ENCODE data around the gene LYPD1.

LYPD1 gene

DNA sequence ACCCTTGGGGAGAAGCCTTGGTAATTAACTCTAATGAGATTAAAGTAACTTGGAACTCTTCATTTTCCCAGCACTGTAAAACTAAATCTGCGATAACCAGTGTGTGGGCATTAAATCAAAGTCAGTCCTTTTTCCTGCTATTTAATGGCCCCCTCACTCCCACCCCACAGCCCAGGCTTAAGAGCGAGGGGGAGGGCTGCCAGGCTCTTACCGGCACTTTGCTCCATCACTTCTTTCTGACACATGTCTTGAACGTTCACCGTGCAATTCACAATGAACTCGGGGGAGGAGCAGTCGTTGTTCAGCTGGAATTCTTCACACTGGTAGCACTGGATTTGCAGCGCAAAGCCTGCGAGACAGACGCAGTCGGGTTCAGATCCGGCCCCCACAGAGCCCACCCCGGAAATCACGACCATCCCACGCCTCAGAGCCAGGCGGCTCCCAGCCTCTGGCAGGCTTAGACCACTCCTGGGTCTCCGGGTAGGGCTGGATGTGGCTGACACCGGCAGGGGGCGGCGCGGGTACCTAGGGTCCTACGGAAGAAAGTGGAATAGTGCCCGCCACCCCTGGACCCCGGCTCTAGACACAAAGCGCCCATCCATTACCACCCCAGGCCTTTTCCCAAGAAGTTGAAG is 1.7 kb downstream of the LYPD1 start:
- Histone ChIP-seq H3K27ac (ENCODE audit: low read length) (no peak overlapping the region), H3K27me3 (ENCODE audit: control insufficient read depth in 1 of 2, insufficient read depth in 2 of 2, low read length in 2 of 2) (peaks cover 27 to 32% of the 10 kb centered on the region in 2 donors), H3K4me1 (ENCODE audit: control insufficient read depth, insufficient read depth, low read length) (peaks cover 22% of the 10 kb centered on the region), H3K9ac (ENCODE audit: low read length in 2 of 2) (no peak overlapping the region), H3K4me3 (ENCODE audit: low read length in 2 of 2) (peak overlapping the region in 1 of 2 donors; percentile 76), H3K9me3 (ENCODE audit: control insufficient read depth in 2 of 2, low read length in 2 of 2) (no peaks in the 10 kb centered on the region), H3K36me3 (ENCODE audit: control insufficient read depth in 2 of 2, insufficient read depth in 2 of 2, low read length in 2 of 2) (no peaks in the 10 kb centered on the region)

DNA sequence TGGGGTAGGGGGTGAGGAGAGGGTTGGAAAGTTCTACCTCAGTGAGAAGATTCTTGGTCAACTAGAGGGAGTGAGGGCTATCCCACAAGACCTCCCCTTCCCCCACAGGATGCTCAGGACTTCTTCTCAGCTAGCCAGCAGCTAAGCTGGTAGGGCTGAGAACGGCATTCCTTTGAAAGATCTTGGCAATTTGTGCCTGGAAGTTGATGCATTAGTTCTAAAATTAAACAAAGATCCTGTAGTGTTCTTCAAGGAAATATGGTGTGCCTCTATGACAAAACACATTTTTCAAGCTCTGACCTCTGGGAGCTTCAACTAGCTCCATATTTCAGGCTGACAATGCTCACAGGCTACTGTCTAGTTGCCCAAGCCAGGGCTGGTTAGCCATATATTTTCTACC is 2.3 kb downstream of the LYPD1 start:
- Histone ChIP-seq H3K4me1 (ENCODE audit: control insufficient read depth, insufficient read depth, low read length) (peaks cover 22% of the 10 kb centered on the region), H3K4me3 (ENCODE audit: low read length in 2 of 2) (no peak overlapping the region), H3K36me3 (ENCODE audit: control insufficient read depth in 2 of 2, insufficient read depth in 2 of 2, low read length in 2 of 2) (no peaks in the 10 kb centered on the region), H3K9me3 (ENCODE audit: control insufficient read depth in 2 of 2, low read length in 2 of 2) (no peaks in the 10 kb centered on the region), H3K27ac (ENCODE audit: low read length) (no peak overlapping the region), H3K27me3 (ENCODE audit: control insufficient read depth in 1 of 2, insufficient read depth in 2 of 2, low read length in 2 of 2) (peaks cover 27 to 32% of the 10 kb centered on the region in 2 donors), H3K9ac (ENCODE audit: low read length in 2 of 2) (no peak overlapping the region)

DNA sequence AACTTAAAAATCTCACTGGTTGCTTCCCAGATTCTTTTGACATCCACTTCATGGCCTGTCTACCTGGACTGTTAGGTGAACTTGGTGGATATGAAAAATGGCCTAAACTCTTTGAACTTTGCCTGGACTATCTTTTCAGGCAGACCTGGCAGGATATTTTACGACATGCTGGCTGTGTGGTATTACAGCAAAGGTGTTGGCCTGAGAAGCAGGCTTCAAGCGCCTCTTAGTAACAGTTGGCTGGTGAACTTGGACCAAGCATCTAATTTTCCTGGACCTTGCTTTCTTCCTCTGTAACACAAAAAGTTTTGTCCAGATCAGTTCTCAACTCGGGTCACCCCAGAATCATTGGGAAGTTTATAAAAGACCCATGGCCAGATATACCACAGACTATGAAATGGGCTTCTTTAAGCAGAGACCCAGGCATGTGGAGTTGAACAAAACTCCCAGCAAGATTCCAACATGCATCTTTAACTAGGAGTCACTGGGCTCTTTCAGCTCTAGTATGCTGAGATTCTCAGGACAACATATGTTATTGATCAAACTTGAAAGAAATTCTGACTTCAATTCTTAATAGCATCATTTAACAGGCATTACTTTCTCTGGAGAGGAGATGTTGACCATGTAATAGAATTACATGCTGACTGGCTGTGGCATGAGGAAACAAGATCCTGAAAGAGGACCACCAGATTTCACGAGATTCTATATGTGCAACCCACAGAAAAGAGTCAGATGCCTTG is 4.4 kb downstream of the LYPD1 start:
- Histone ChIP-seq H3K4me3 (ENCODE audit: low read length in 2 of 2) (no peak overlapping the region), H3K27me3 (ENCODE audit: control insufficient read depth in 1 of 2, insufficient read depth in 2 of 2, low read length in 2 of 2) (peaks cover 21 to 23% of the 10 kb centered on the region in 2 donors), H3K36me3 (ENCODE audit: control insufficient read depth in 2 of 2, insufficient read depth in 2 of 2, low read length in 2 of 2) (no peaks in the 10 kb centered on the region), H3K9ac (ENCODE audit: low read length in 2 of 2) (no peak overlapping the region), H3K27ac (ENCODE audit: low read length) (no peak overlapping the region), H3K9me3 (ENCODE audit: control insufficient read depth in 2 of 2, low read length in 2 of 2) (no peaks in the 10 kb centered on the region), H3K4me1 (ENCODE audit: control insufficient read depth, insufficient read depth, low read length) (peaks cover 15% of the 10 kb centered on the region)

DNA sequence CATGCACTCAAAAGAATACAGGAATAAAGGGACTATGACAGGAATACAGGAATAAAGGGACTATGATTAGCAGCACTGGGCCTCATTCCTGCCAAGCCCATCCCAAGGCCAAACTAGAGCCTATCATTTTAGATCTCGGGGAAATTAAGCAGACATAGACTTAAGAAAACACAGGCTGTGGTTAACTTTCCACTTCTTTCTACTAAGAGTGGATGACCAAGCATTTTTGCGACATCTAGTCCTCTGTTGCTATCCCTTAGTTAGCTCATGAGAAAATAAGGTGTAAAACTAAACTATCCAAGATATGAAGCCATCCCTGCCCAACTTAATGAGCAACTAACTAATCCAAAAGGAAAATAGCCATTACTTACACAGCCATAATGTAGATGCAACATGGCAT is 5.9 kb downstream of the LYPD1 start:
- H3K4me3 ChIP-seq (ENCODE audit: low read length in 2 of 2): no peak overlapping the region
- no peak overlapping the region for H3K9ac ChIP-seq (ENCODE audit: low read length in 2 of 2)
- no peak overlapping the region for H3K27ac ChIP-seq (ENCODE audit: low read length)
- peaks cover 2% of the 10 kb centered on the region for H3K4me1 ChIP-seq (ENCODE audit: control insufficient read depth, insufficient read depth, low read length)
- no peaks in the 10 kb centered on the region for H3K9me3 ChIP-seq (ENCODE audit: control insufficient read depth in 2 of 2, low read length in 2 of 2)
- H3K27me3 ChIP-seq (ENCODE audit: control insufficient read depth in 1 of 2, insufficient read depth in 2 of 2, low read length in 2 of 2): peaks cover 11 to 23% of the 10 kb centered on the region in 2 donors
- H3K36me3 ChIP-seq (ENCODE audit: control insufficient read depth in 2 of 2, insufficient read depth in 2 of 2, low read length in 2 of 2): no peaks in the 10 kb centered on the region

DNA sequence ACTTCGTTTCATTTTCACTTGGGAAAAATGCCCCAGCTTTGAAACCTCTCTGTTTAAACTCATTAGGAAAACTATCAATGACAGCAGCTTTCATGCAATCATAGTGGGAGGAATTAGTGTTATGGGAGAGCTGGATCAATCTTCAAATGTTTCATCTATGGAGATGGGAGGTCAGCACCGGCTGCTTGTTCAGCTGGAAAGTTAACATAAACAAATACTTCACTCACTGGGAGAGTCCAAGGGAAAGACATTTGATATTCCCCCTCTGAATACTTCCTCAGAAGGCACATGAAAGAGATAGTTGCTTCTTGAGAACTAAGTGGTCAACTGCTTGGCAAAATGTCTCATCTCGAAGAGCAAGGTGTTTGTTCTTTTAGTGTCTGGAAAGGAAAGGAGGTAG is 7.3 kb downstream of the LYPD1 start:
- Histone ChIP-seq H3K27ac (ENCODE audit: low read length) (no peak overlapping the region), H3K9me3 (ENCODE audit: control insufficient read depth in 2 of 2, low read length in 2 of 2) (no peaks in the 10 kb centered on the region), H3K4me3 (ENCODE audit: low read length in 2 of 2) (no peak overlapping the region), H3K9ac (ENCODE audit: low read length in 2 of 2) (no peak overlapping the region), H3K27me3 (ENCODE audit: control insufficient read depth in 1 of 2, insufficient read depth in 2 of 2, low read length in 2 of 2) (peaks cover 0 to 12% of the 10 kb centered on the region in 2 donors), H3K4me1 (ENCODE audit: control insufficient read depth, insufficient read depth, low read length) (no peaks in the 10 kb centered on the region), H3K36me3 (ENCODE audit: control insufficient read depth in 2 of 2, insufficient read depth in 2 of 2, low read length in 2 of 2) (no peaks in the 10 kb centered on the region)

DNA sequence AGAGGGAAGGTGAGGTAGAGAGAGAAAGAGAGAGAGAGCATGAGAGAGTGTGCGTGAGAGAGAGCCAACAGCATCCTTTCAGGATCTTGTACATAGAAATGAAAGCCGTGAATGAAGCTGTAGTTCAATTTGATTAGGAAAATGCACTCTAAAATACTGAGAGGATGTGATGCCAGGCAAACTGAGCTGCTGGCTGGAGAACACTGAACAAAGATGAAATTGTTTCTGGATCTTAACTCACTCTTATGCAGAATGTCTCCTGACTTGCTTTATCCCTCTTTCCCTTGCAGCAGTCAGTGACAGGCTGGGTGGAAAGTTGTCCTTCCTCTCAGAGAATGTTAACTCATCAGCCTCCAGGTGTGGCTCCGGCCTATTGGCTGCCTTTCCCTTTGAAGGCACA is 10.7 kb downstream of the LYPD1 start:
- H3K27me3 ChIP-seq (ENCODE audit: control insufficient read depth in 1 of 2, insufficient read depth in 2 of 2, low read length in 2 of 2): peaks cover 0 to 5% of the 10 kb centered on the region in 2 donors
- no peaks in the 10 kb centered on the region for H3K36me3 ChIP-seq (ENCODE audit: control insufficient read depth in 2 of 2, insufficient read depth in 2 of 2, low read length in 2 of 2)
- no peak overlapping the region for H3K27ac ChIP-seq (ENCODE audit: low read length)
- H3K4me1 ChIP-seq (ENCODE audit: control insufficient read depth, insufficient read depth, low read length): no peaks in the 10 kb centered on the region
- no peak overlapping the region for H3K4me3 ChIP-seq (ENCODE audit: low read length in 2 of 2)
- no peaks in the 10 kb centered on the region for H3K9me3 ChIP-seq (ENCODE audit: control insufficient read depth in 2 of 2, low read length in 2 of 2)
- H3K9ac ChIP-seq (ENCODE audit: low read length in 2 of 2): no peak overlapping the region

DNA sequence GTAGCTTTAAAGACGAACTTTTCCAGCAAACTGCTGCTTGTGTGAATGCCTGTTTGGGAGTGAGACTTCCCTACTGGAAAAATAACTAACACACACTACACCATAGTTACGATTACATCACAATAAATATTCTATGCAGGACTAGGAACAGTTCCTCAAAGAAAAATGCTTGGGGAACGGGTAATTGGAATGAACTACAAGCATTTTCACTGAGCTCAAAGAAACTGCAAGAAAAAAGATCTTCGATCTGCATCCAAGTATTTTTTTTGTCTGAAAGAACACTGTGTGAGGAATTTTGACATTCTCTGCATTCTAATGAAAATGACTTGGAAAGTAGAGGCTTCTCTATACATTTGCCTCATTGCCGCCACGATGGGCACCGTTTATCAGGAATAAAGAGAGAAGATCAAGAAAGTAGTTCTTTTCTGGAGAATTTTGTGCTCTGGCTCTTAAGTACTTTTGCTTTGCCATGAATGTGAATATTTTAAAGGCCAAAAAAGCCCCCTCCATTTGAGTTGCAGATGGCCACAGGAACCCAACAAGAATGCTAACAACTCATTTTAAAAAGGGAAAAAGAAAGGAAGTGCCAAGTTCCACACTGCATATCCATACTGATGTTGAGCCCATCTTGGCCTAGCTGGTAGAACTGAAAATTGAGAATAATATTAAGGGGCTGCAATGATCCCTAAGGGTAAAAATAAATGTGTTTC is 13.6 kb downstream of the LYPD1 start:
- Histone ChIP-seq H3K4me3 (ENCODE audit: low read length in 2 of 2) (no peak overlapping the region), H3K27me3 (ENCODE audit: control insufficient read depth in 1 of 2, insufficient read depth in 2 of 2, low read length in 2 of 2) (peaks cover 0 to 5% of the 10 kb centered on the region in 2 donors), H3K9ac (ENCODE audit: low read length in 2 of 2) (no peak overlapping the region)

DNA sequence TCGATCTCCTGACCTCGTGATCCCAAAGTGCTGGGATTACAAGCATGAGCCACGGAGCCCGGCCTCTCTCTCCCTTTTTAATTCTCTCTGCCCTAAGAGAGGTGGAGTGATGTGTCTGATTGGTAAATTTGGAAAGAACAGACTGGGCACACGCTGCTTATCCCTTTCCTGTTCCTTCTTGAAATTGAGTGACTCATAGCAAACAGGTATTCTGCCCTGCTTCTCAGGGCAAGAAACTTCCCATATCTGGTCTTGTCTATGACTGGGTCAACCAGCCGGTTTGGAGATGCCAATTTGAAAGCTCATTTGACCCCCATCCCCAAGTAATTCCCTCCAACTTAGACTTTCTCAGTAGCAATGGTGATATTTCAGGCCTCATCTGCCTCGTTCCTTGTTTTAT is 15.0 kb downstream of the LYPD1 start:
- no peaks in the 10 kb centered on the region for H3K36me3 ChIP-seq (ENCODE audit: control insufficient read depth in 2 of 2, insufficient read depth in 2 of 2, low read length in 2 of 2)
- no peak overlapping the region for H3K27ac ChIP-seq (ENCODE audit: low read length)
- H3K4me1 ChIP-seq (ENCODE audit: control insufficient read depth, insufficient read depth, low read length): no peaks in the 10 kb centered on the region
- H3K9ac ChIP-seq (ENCODE audit: low read length in 2 of 2): no peak overlapping the region
- no peaks in the 10 kb centered on the region for H3K9me3 ChIP-seq (ENCODE audit: control insufficient read depth in 2 of 2, low read length in 2 of 2)
- H3K27me3 ChIP-seq (ENCODE audit: control insufficient read depth in 1 of 2, insufficient read depth in 2 of 2, low read length in 2 of 2): peaks cover 0 to 5% of the 10 kb centered on the region in 2 donors
- H3K4me3 ChIP-seq (ENCODE audit: low read length in 2 of 2): no peak overlapping the region

More for the DNA sequence above, 13.6 kb downstream of the LYPD1 start:
- no peaks in the 10 kb centered on the region for H3K4me1 ChIP-seq (ENCODE audit: control insufficient read depth, insufficient read depth, low read length)
- no peak overlapping the region for H3K27ac ChIP-seq (ENCODE audit: low read length)
- no peaks in the 10 kb centered on the region for H3K9me3 ChIP-seq (ENCODE audit: control insufficient read depth in 2 of 2, low read length in 2 of 2)
- H3K36me3 ChIP-seq (ENCODE audit: control insufficient read depth in 2 of 2, insufficient read depth in 2 of 2, low read length in 2 of 2): no peaks in the 10 kb centered on the region

DNA sequence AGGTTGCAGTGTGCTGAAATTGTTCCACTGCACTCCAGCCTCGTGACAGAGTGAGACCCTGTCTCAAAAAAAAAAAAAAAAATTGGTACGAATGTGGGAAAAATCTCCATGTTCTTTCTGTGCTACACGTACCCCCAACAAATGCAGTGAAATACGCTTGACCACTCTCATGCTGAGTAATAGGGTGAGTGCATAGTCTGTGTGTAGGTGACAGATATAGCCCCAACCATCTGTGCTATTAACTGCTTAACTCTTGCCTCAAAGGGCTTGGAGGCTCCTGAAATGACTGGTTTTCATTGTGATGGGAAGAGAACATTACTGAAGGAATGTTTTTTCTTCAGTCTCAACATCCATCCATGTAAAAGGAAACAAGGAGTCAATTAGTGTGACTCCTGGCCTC is 15.7 kb downstream of the LYPD1 start:
- Histone ChIP-seq H3K4me3 (ENCODE audit: low read length in 2 of 2) (no peak overlapping the region), H3K36me3 (ENCODE audit: control insufficient read depth in 2 of 2, insufficient read depth in 2 of 2, low read length in 2 of 2) (no peaks in the 10 kb centered on the region), H3K4me1 (ENCODE audit: control insufficient read depth, insufficient read depth, low read length) (no peaks in the 10 kb centered on the region), H3K27ac (ENCODE audit: low read length) (no peak overlapping the region), H3K9ac (ENCODE audit: low read length in 2 of 2) (no peak overlapping the region), H3K9me3 (ENCODE audit: control insufficient read depth in 2 of 2, low read length in 2 of 2) (no peaks in the 10 kb centered on the region), H3K27me3 (ENCODE audit: control insufficient read depth in 1 of 2, insufficient read depth in 2 of 2, low read length in 2 of 2) (peaks cover 0 to 3% of the 10 kb centered on the region in 2 donors)

DNA sequence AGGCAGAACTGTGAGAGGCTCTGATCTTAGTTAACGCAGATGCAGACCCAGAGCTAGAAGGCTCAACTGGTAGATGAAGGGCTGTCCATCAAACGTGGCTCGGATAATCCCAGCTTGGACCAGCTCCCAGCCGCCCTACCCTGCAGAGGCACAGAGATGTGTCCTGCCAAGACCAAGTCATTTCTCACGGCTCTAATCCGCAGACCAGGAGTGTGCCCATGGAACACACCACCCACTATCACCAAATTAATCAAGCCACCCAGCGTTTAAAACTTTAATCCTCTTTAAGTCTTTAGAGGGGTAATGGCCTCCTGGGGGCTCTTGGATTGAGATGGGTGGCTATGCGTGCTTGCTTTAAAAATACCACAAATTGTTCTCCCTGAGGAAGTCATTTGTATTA is 17.5 kb downstream of the LYPD1 start:
- Histone ChIP-seq H3K9me3 (ENCODE audit: control insufficient read depth in 2 of 2, low read length in 2 of 2) (no peaks in the 10 kb centered on the region), H3K9ac (ENCODE audit: low read length in 2 of 2) (no peak overlapping the region), H3K4me3 (ENCODE audit: low read length in 2 of 2) (no peak overlapping the region), H3K27ac (ENCODE audit: low read length) (no peak overlapping the region), H3K36me3 (ENCODE audit: control insufficient read depth in 2 of 2, insufficient read depth in 2 of 2, low read length in 2 of 2) (no peaks in the 10 kb centered on the region), H3K27me3 (ENCODE audit: control insufficient read depth in 1 of 2, insufficient read depth in 2 of 2, low read length in 2 of 2) (no peaks in the 10 kb centered on the region), H3K4me1 (ENCODE audit: control insufficient read depth, insufficient read depth, low read length) (no peaks in the 10 kb centered on the region)
